NCI-H2196 treated with DMSO at 0.1 percent for 48 hours (cell line): ENCODE results near the gene UGT1A1.

Source experiments
- DNase-seq: peaks from one replicate; lab custom pipeline; 2025; ENCODE audit not compliant: unreplicated experiment; lab: John Stamatoyannopoulos, UW

The UGT1A1 gene

GRCh38 chr2:233815861-233816260 lies 55.8 kb downstream of the UGT1A1 start:
- DNase-seq = no peak

GRCh38 chr2:233816334-233816733 lies 56.3 kb downstream of the UGT1A1 start:
- DNase-seq = no peak

GRCh38 chr2:233816771-233817170 lies 56.7 kb downstream of the UGT1A1 start:
- DNase-seq = no peak

GRCh38 chr2:233817361-233817911 lies 57.4 kb downstream of the UGT1A1 start:
- no peak for DNase-seq

- DNase-seq = no peak
Observed at GRCh38 chr2:233817995-233818638, 58.0 kb downstream of the UGT1A1 start.

- DNase-seq = no peak
Observed at GRCh38 chr2:233818639-233819621, 58.9 kb downstream of the UGT1A1 start.

GRCh38 chr2:233819884-233820773 lies 60.1 kb downstream of the UGT1A1 start:
- no peak for DNase-seq

GRCh38 chr2:233820774-233821105 lies 60.7 kb downstream of the UGT1A1 start:
- no peak for DNase-seq

GRCh38 chr2:233821196-233821595 lies 61.1 kb downstream of the UGT1A1 start:
- no peak for DNase-seq

- no peak for DNase-seq
Observed at GRCh38 chr2:233821709-233822100, 61.6 kb downstream of the UGT1A1 start.

GRCh38 chr2:233822101-233822771 lies 62.2 kb downstream of the UGT1A1 start:
- no peak for DNase-seq
